HCT116 (cell line): Measurements from ENCODE around the gene NELFB. TPM values are rescaled to one million over a fixed set of nuclear protein-coding genes. Genes with fewer than 3 reads are reported as not detected.

Experiments
- ATAC-seq: fragments of 200-7000 bp; cut with Tn5 transposase; 2 replicates; pipeline ENCODE4 v1.9.1; 2020; ENCODE audit warnings: mild to moderate bottlenecking, moderate library complexity
- BruUV-seq: library from RNA; stranded (reverse); fragments of 400-500 nt; replicated peaks from 2 replicates; lab custom pipeline; 2021; lab: Mats Ljungman, UMichigan
- CTCF ChIA-PET: fragments of 300-600 bp; sonication (Branson Sonifier 250); formaldehyde crosslinking; loops from one replicate; lab custom pipeline; 2021; ENCODE audit warnings: antibody characterized with exemption; lab: Charles Lee
- POLR2A ChIA-PET: fragments of 300-600, 350-600 bp; sonication (Branson Sonifier 250); formaldehyde crosslinking; loops from one replicate; lab custom pipeline; 2021; ENCODE audit warnings: antibody characterized with exemption; lab: Charles Lee
- RAD21 ChIA-PET, 2 experiments: fragments of 300-600 bp; sonication (Branson Sonifier 250); formaldehyde crosslinking; loops; one replicate each; lab custom pipeline; 2023; ENCODE audit warnings: low total read pairs in 2 of 2; ENCODE audit not compliant: uncharacterized antibody in 2 of 2, unreplicated experiment in 2 of 2, low non-redundant PET in 1 of 2; lab: Charles Lee
- DNase-seq: peaks from one replicate; pipeline ENCODE4 v3.0.0-alpha.2; 2010; ENCODE audit warnings: low read depth, low spot score
- H2AFZ ChIP-seq: fragments of 200-600 bp; shearing (Covaris generic), sonication (generic); 2 replicates; pipeline ENCODE4 v1.6.1; 2017; ENCODE audit warnings: low read depth, mixed run types, mixed read lengths, antibody characterized with exemption, low read length; ENCODE audit not compliant: poor library complexity, severe bottlenecking
- H3K27ac ChIP-seq: 2 replicates; pipeline ENCODE4 v1.5.1; 2012; ENCODE audit warnings: low read depth, low read length
- H3K27me3 ChIP-seq: fragments of 200-600 bp; sonication (generic); 2 replicates; pipeline ENCODE4 v1.6.1; 2016; ENCODE audit warnings: mixed run types, low read length, mixed read lengths; ENCODE audit not compliant: insufficient read depth
- H3K36me3 ChIP-seq, 2 experiments: fragments of 200-500 bp in 1 of 2; fragments of 200-600 bp in 1 of 2; sonication (Bioruptor generic) in 1 of 2; sonication (generic) in 1 of 2; 2 replicates each; pipeline versions ENCODE4 v1.5.1 to v1.6.1; 2014 to 2016; ENCODE audit warnings: low read length in 2 of 2, inconsistent platforms in 1 of 2, mixed read lengths in 1 of 2, mixed run types in 1 of 2; ENCODE audit not compliant: insufficient read depth in 2 of 2, control insufficient read depth in 1 of 2
- H3K4me1 ChIP-seq, 2 experiments: fragments of 200-600 bp in 1 of 2; sonication (generic) in 1 of 2; 2 replicates each; pipeline versions ENCODE4 v1.5.1 to v1.6.1; 2012 to 2017; ENCODE audit warnings: low read length in 2 of 2, inconsistent platforms in 1 of 2, mild to moderate bottlenecking in 1 of 2, mixed read lengths in 1 of 2, mixed run types in 1 of 2, moderate library complexity in 1 of 2; ENCODE audit not compliant: insufficient read depth in 2 of 2, control insufficient read depth in 1 of 2
- H3K4me2 ChIP-seq: fragments of 200-600 bp; sonication (generic); 2 replicates; pipeline ENCODE4 v1.6.1; 2017; ENCODE audit warnings: mixed run types, low read length, mixed read lengths
- H3K4me3 ChIP-seq, 2 experiments: fragments of 200-600 bp in 1 of 2; sonication (generic) in 1 of 2; replicated peaks in 1 of 2; 2 replicates each; pipeline ENCODE4 v1.5.1; 2011 to 2016; ENCODE audit warnings: low read length in 2 of 2, control low read depth in 1 of 2, low read depth in 1 of 2, mild to moderate bottlenecking in 1 of 2, mixed read lengths in 1 of 2, mixed run types in 1 of 2
- H3K79me2 ChIP-seq: fragments of 200-600 bp; sonication (generic); 2 replicates; pipeline ENCODE4 v1.6.1; 2017; ENCODE audit warnings: mild to moderate bottlenecking, mixed run types, low read length, moderate library complexity, mixed read lengths; ENCODE audit not compliant: insufficient read depth
- H3K9ac ChIP-seq: fragments of 200-600 bp; sonication (generic); 2 replicates; pipeline ENCODE4 v1.6.1; 2016; ENCODE audit warnings: low read length, mixed read lengths
- H3K9me2 ChIP-seq: fragments of 200-600 bp; sonication (generic), shearing (Covaris generic); 2 replicates; pipeline ENCODE4 v1.6.1; 2017; ENCODE audit warnings: mixed run types, mild to moderate bottlenecking, moderate library complexity; ENCODE audit not compliant: insufficient read depth
- H3K9me3 ChIP-seq, 2 experiments: fragments of 200-500 bp in 1 of 2; fragments of 200-600 bp in 1 of 2; sonication (Bioruptor generic) in 1 of 2; sonication (generic) in 1 of 2; 2 replicates each; pipeline ENCODE4 v1.6.1; 2014 to 2017; ENCODE audit warnings: low read length in 2 of 2, mixed read lengths in 2 of 2, inconsistent platforms in 1 of 2, low read depth in 1 of 2, mild to moderate bottlenecking in 1 of 2, mixed run types in 1 of 2, moderate library complexity in 1 of 2; ENCODE audit not compliant: control insufficient read depth in 1 of 2, insufficient read depth in 1 of 2
- H4K20me1 ChIP-seq: fragments of 200-600 bp; sonication (generic), shearing (Covaris generic); 2 replicates; pipeline ENCODE4 v1.6.1; 2017; ENCODE audit warnings: mixed run types, mild to moderate bottlenecking, moderate library complexity; ENCODE audit not compliant: insufficient read depth
- CBX3 ChIP-seq: IDR thresholded peaks from 2 replicates; pipeline ENCODE4 v1.6.1; 2012; ENCODE audit warnings: low read depth
- CTCF ChIP-seq, 3 experiments: fragments of 200-600 bp in 1 of 3; sonication (generic) in 1 of 3; IDR thresholded peaks in 2 of 3; conservative IDR thresholded peaks in 1 of 3; 2 replicates each; pipeline ENCODE4 v1.5.1; 2012 to 2017; ENCODE audit warnings: low read depth in 2 of 3, low read length in 2 of 3, antibody characterized with exemption in 1 of 3, borderline replicate concordance in 1 of 3, control low read depth in 1 of 3, mild to moderate bottlenecking in 1 of 3, mixed read lengths in 1 of 3, mixed run types in 1 of 3, moderate library complexity in 1 of 3; ENCODE audit not compliant: insufficient read depth in 1 of 3
- EGR1 ChIP-seq: IDR thresholded peaks from 2 replicates; pipeline ENCODE4 v1.6.1; 2012; ENCODE audit warnings: low read depth
- EZH2 ChIP-seq: fragments of 200-600 bp; sonication (generic); IDR thresholded peaks from 2 replicates; pipeline ENCODE4 v1.6.1; 2017; ENCODE audit warnings: antibody characterized with exemption, mixed run types
- EZH2phosphoT487 ChIP-seq: fragments of 200-600 bp; IDR thresholded peaks from 2 replicates; pipeline ENCODE4 v1.6.1; 2018; ENCODE audit warnings: antibody characterized with exemption, borderline replicate concordance
- FOSL1 ChIP-seq: IDR thresholded peaks from 2 replicates; pipeline ENCODE4 v1.6.1; 2012; ENCODE audit warnings: low read depth
- JUND ChIP-seq: IDR thresholded peaks from 2 replicates; pipeline ENCODE4 v1.6.1; 2012
- POLR2A ChIP-seq: IDR thresholded peaks from 2 replicates; pipeline ENCODE4 v1.7.0; 2011; ENCODE audit warnings: borderline replicate concordance; ENCODE audit not compliant: insufficient read depth, insufficient read length; ENCODE audit errors: extremely low read depth
- POLR2AphosphoS5 ChIP-seq: IDR thresholded peaks from 2 replicates; pipeline ENCODE4 v1.6.1; 2011; ENCODE audit warnings: mild to moderate bottlenecking, low read depth, low read length, moderate library complexity
- RAD21 ChIP-seq: IDR thresholded peaks from 2 replicates; pipeline ENCODE4 v1.6.1; 2012; ENCODE audit warnings: low read depth, mild to moderate bottlenecking
- SIN3A ChIP-seq: IDR thresholded peaks from 2 replicates; pipeline ENCODE4 v1.6.1; 2012; ENCODE audit warnings: low read depth
- SRF ChIP-seq: IDR thresholded peaks from 2 replicates; pipeline ENCODE4 v1.6.1; 2012; ENCODE audit warnings: low read depth
- TCF7L2 ChIP-seq: IDR thresholded peaks from 2 replicates; pipeline ENCODE4 v1.7.0; 2011; ENCODE audit warnings: borderline replicate concordance, inconsistent platforms; ENCODE audit not compliant: insufficient read depth, insufficient read length; ENCODE audit errors: extremely low read depth
- YY1 ChIP-seq: IDR thresholded peaks from 2 replicates; pipeline ENCODE4 v1.6.1; 2011; ENCODE audit warnings: low read length, low read depth, moderate library complexity, mild to moderate bottlenecking; ENCODE audit not compliant: insufficient replicate concordance; ENCODE audit errors: extremely low read depth
- ZFX ChIP-seq: fragments of 450-650 bp; IDR thresholded peaks from 2 replicates; pipeline ENCODE4 v1.6.1; 2017
- ZNF274 ChIP-seq: fragments of 200-500 bp; sonication (Bioruptor generic); IDR thresholded peaks from 2 replicates; pipeline ENCODE4 v1.6.1; 2014; ENCODE audit warnings: mild to moderate bottlenecking, low read depth, low read length, inconsistent platforms
- intact Hi-C: fragments of 100-400 bp; cut with micrococcal nuclease; formaldehyde crosslinking; loops from 2 replicates; pipeline ENCODE4 v1.10.0; 2022
- total RNA-seq: library from RNA; stranded (reverse); gene quantifications from one replicate; pipeline ENCODE4 v1.2.1, GENCODE V29; 2021; ENCODE audit not compliant: unreplicated experiment
- TF ChIP-seq, protein P1 (sequence below): IDR thresholded peaks from 2 replicates; pipeline ENCODE4 v1.6.1; 2012; ENCODE audit warnings: low read depth
- TF ChIP-seq, protein P2 (sequence below): IDR thresholded peaks from 2 replicates; pipeline ENCODE4 v1.6.1; 2011; ENCODE audit warnings: mild to moderate bottlenecking, low read length, moderate library complexity; ENCODE audit not compliant: insufficient replicate concordance; ENCODE audit errors: extremely low read depth

NELFB gene
- total RNA-seq, 1 experiment from 2014 or later = 86.4 TPM

GRCh38 chr9:137275203-137275587 lies 20.1 kb downstream of the NELFB start:
- POLR2A ChIA-PET = interaction anchor here (1.4 kb wide), 1 partner anchor 32 kb away, joined by 3 read pairs; no protein-coding TSS in a partner anchor
- intact Hi-C loops = no loop called here
- Histone ChIP-seq H2AFZ (no peak overlapping the region), H3K27me3 (no peaks in the 10 kb centered on the region), H3K9ac (no peak overlapping the region), H3K4me3 (no peak overlapping the region), H3K27ac (peak overlapping the region; percentile 96; the same call in 1 of the 2 replicates), H3K9me3 (no peaks in the 10 kb centered on the region), H3K9me2 (no peaks in the 10 kb centered on the region), H4K20me1 (no peaks in the 10 kb centered on the region), H3K4me1 (peaks cover 31 to 40% of the 10 kb centered on the region in 2 experiments), H3K4me2 (no peak overlapping the region), H3K79me2 (peaks cover 25% of the 10 kb centered on the region)
- no TSS peak for BruUV-seq
- RAD21 ChIA-PET = no interaction called here
- ATAC-seq = no peak
- DNase-seq = no peak
- CTCF ChIA-PET = interaction anchor here (1.1 to 1.3 kb wide), 2 partner anchors 12 to 38 kb away, joined by 3 to 4 read pairs; no protein-coding TSS in a partner anchor
- TF ChIP-seq SRF = no peak
- TF ChIP-seq, protein P1, sequence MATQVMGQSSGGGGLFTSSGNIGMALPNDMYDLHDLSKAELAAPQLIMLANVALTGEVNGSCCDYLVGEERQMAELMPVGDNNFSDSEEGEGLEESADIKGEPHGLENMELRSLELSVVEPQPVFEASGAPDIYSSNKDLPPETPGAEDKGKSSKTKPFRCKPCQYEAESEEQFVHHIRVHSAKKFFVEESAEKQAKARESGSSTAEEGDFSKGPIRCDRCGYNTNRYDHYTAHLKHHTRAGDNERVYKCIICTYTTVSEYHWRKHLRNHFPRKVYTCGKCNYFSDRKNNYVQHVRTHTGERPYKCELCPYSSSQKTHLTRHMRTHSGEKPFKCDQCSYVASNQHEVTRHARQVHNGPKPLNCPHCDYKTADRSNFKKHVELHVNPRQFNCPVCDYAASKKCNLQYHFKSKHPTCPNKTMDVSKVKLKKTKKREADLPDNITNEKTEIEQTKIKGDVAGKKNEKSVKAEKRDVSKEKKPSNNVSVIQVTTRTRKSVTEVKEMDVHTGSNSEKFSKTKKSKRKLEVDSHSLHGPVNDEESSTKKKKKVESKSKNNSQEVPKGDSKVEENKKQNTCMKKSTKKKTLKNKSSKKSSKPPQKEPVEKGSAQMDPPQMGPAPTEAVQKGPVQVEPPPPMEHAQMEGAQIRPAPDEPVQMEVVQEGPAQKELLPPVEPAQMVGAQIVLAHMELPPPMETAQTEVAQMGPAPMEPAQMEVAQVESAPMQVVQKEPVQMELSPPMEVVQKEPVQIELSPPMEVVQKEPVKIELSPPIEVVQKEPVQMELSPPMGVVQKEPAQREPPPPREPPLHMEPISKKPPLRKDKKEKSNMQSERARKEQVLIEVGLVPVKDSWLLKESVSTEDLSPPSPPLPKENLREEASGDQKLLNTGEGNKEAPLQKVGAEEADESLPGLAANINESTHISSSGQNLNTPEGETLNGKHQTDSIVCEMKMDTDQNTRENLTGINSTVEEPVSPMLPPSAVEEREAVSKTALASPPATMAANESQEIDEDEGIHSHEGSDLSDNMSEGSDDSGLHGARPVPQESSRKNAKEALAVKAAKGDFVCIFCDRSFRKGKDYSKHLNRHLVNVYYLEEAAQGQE = no peak
- no peak for TF ChIP-seq TCF7L2
- no peak for TF ChIP-seq FOSL1
- no peak for TF ChIP-seq CTCF (IDR thresholded peaks at IDR 0.05 in 2 of 3, conservative IDR thresholded peaks at IDR 0.05 in 1 of 3; ENCODE audit: borderline replicate concordance in 1 of 3, insufficient read depth in 1 of 3, low read depth in 2 of 3, low read length in 2 of 3)
- no peak for TF ChIP-seq EZH2phosphoT487
- no peak for TF ChIP-seq ZFX
- TF ChIP-seq, protein P2, sequence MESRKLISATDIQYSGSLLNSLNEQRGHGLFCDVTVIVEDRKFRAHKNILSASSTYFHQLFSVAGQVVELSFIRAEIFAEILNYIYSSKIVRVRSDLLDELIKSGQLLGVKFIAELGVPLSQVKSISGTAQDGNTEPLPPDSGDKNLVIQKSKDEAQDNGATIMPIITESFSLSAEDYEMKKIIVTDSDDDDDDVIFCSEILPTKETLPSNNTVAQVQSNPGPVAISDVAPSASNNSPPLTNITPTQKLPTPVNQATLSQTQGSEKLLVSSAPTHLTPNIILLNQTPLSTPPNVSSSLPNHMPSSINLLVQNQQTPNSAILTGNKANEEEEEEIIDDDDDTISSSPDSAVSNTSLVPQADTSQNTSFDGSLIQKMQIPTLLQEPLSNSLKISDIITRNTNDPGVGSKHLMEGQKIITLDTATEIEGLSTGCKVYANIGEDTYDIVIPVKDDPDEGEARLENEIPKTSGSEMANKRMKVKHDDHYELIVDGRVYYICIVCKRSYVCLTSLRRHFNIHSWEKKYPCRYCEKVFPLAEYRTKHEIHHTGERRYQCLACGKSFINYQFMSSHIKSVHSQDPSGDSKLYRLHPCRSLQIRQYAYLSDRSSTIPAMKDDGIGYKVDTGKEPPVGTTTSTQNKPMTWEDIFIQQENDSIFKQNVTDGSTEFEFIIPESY = no peak
- TF ChIP-seq EGR1 = no peak
- no peak for TF ChIP-seq RAD21
- TF ChIP-seq JUND = no peak
- no peak for TF ChIP-seq POLR2AphosphoS5
- TF ChIP-seq YY1 = no peak
- no peak for TF ChIP-seq SIN3A
- no peak for TF ChIP-seq CBX3
- TF ChIP-seq ZNF274 = no peak
- TF ChIP-seq EZH2 = no peak
- TF ChIP-seq POLR2A = no peak
- TF ChIP-seq, all 23 proteins: peak for 0
- peaks cover 0 to 15% of the 10 kb centered on the region in 2 experiments; a peak in 2 of 4 replicates for H3K36me3 ChIP-seq
